Measurements from ENCODE around the gene GABRG3. TPM values are rescaled to one million over a fixed set of nuclear protein-coding genes. Genes with fewer than 3 reads are reported as not detected.

The GABRG3 gene
- total and polyA plus RNA-seq, 2 of the 4 experiments (the other 2 are of a cell fraction), result not detected

DNA sequence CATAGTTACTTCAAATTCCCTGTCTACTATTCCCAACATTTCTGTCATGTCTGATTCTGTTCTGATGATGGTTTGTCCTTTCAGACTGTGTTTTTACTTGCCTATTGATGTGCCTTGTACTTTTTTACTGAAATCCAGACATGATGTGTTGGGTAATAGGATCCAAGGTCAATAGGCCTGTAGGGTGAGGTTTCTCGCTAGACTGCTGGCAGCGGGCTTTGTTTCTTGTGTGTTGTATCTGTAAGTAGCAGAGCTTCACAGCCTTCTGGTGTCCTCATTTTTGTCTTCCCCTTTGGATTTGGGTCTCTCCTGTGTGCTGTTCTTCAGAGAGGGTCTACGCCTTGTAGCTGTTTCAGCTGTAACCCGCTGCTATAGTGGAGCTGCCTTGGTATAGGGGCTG is 140.3 kb downstream of the GABRG3 start:
- Histone ChIP-seq H2BK15ac (ENCODE audit: low read depth, low read length) (no peak overlapping the region), H3K14ac (replicated peaks; ENCODE audit: low read depth, low read length) (no peak overlapping the region), H3K4ac (ENCODE audit: low read depth, low read length) (no peak overlapping the region), H2AK9ac (replicated peaks; ENCODE audit: low read depth, low read length, poor library complexity) (no peak overlapping the region), H3K18ac (ENCODE audit: low read depth, low read length) (no peak overlapping the region), H3K79me1 (ENCODE audit: low read depth in 1 of 2, low read length in 2 of 2) (no peaks in the 10 kb centered on the region), H4K5ac (ENCODE audit: low read depth, low read length) (no peak overlapping the region), H3K9me3 (ENCODE audit: control insufficient read depth, insufficient read depth, low read length) (peaks cover 13% of the 10 kb centered on the region), H2AK5ac (ENCODE audit: low read depth, low read length) (no peak overlapping the region), H4K8ac (ENCODE audit: low read depth in 2 of 2, low read length in 2 of 2) (no peak overlapping the region), H2BK20ac (ENCODE audit: low read depth, low read length) (no peak overlapping the region), H3K56ac (ENCODE audit: extremely low read depth, insufficient read depth, low read length) (no peak overlapping the region), H3K27ac (ENCODE audit: insufficient read depth, low read length) (no peak overlapping the region), H3K27me3 (ENCODE audit: control insufficient read depth, insufficient read depth, low read length) (no peaks in the 10 kb centered on the region), H3K23ac (ENCODE audit: low read depth, low read length) (no peak overlapping the region), H4K91ac (ENCODE audit: insufficient read depth, low read depth, low read length) (no peak overlapping the region), H3K36me3 (ENCODE audit: control insufficient read depth, insufficient read depth, low read length) (no peaks in the 10 kb centered on the region), H3K4me3 (ENCODE audit: insufficient read depth, low read depth, low read length) (no peak overlapping the region), H3K9me1 (ENCODE audit: insufficient read depth, low read length) (no peaks in the 10 kb centered on the region), H2AFZ (replicated peaks; ENCODE audit: low read length, poor library complexity) (no peak overlapping the region), H3K4me2 (ENCODE audit: low read depth, low read length) (no peak overlapping the region), H2BK120ac (ENCODE audit: low read depth, low read length) (no peak overlapping the region), H2BK5ac (ENCODE audit: low read depth, low read length, poor library complexity, severe bottlenecking) (no peak overlapping the region), H3K9ac (ENCODE audit: low read depth, low read length) (no peak overlapping the region), H4K20me1 (ENCODE audit: insufficient read depth, low read length) (no peaks in the 10 kb centered on the region), H3K4me1 (ENCODE audit: control insufficient read depth, insufficient read depth, low read length) (no peaks in the 10 kb centered on the region)
- BruUV-seq (replicated peaks), result no TSS peak
- ATAC-seq (ENCODE audit: low read depth), result no peak
- WGBS, 2 experiments (ENCODE audit: extremely low coverage in 2 of 2, insufficient read length in 1 of 2), result no CpG with 5 or more reads among the region's 4 CpGs
- TF ChIP-seq POLR2A (IDR thresholded peaks at IDR 0.05; ENCODE audit: low read depth, low read length) (no peak), NFE2L2 (IDR thresholded peaks at IDR 0.05; ENCODE audit: low read depth, low read length) (no peak), RCOR1 (IDR thresholded peaks at IDR 0.05; ENCODE audit: insufficient replicate concordance, low read length) (no peak), RAD21 (IDR thresholded peaks at IDR 0.05; ENCODE audit: low read length) (no peak), FOS (IDR thresholded peaks at IDR 0.05; ENCODE audit: low read depth, low read length) (no peak), CHD1 (IDR thresholded peaks at IDR 0.05; ENCODE audit: low read depth, low read length) (no peak), SMC3 (IDR thresholded peaks at IDR 0.05; ENCODE audit: low read depth, low read length) (no peak), BHLHE40 (IDR thresholded peaks at IDR 0.05; ENCODE audit: low read depth, low read length) (no peak), MXI1 (IDR thresholded peaks at IDR 0.05; ENCODE audit: borderline replicate concordance, low read depth, low read length) (no peak), MAFK (IDR thresholded peaks at IDR 0.05; ENCODE audit: low read depth, low read length) (no peak), RFX5 (IDR thresholded peaks at IDR 0.05; ENCODE audit: low read depth, low read length) (no peak)
- TF ChIP-seq, protein P1, sequence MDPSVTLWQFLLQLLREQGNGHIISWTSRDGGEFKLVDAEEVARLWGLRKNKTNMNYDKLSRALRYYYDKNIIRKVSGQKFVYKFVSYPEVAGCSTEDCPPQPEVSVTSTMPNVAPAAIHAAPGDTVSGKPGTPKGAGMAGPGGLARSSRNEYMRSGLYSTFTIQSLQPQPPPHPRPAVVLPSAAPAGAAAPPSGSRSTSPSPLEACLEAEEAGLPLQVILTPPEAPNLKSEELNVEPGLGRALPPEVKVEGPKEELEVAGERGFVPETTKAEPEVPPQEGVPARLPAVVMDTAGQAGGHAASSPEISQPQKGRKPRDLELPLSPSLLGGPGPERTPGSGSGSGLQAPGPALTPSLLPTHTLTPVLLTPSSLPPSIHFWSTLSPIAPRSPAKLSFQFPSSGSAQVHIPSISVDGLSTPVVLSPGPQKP (IDR thresholded peaks at IDR 0.05; ENCODE audit: borderline replicate concordance, low read depth, low read length), result no peak
- TF ChIP-seq, protein P2, sequence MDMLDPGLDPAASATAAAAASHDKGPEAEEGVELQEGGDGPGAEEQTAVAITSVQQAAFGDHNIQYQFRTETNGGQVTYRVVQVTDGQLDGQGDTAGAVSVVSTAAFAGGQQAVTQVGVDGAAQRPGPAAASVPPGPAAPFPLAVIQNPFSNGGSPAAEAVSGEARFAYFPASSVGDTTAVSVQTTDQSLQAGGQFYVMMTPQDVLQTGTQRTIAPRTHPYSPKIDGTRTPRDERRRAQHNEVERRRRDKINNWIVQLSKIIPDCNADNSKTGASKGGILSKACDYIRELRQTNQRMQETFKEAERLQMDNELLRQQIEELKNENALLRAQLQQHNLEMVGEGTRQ (IDR thresholded peaks at IDR 0.05; ENCODE audit: low read depth, low read length), result no peak
- TF ChIP-seq, protein P3, sequence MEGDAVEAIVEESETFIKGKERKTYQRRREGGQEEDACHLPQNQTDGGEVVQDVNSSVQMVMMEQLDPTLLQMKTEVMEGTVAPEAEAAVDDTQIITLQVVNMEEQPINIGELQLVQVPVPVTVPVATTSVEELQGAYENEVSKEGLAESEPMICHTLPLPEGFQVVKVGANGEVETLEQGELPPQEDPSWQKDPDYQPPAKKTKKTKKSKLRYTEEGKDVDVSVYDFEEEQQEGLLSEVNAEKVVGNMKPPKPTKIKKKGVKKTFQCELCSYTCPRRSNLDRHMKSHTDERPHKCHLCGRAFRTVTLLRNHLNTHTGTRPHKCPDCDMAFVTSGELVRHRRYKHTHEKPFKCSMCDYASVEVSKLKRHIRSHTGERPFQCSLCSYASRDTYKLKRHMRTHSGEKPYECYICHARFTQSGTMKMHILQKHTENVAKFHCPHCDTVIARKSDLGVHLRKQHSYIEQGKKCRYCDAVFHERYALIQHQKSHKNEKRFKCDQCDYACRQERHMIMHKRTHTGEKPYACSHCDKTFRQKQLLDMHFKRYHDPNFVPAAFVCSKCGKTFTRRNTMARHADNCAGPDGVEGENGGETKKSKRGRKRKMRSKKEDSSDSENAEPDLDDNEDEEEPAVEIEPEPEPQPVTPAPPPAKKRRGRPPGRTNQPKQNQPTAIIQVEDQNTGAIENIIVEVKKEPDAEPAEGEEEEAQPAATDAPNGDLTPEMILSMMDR (conservative IDR thresholded peaks at IDR 0.05; ENCODE audit: low read depth, low read length), result no peak
- POLR2A ChIA-PET (ENCODE audit: unreplicated experiment), result no interaction called here
- intact Hi-C loops (cut with micrococcal nuclease), result no loop called here
- dilution Hi-C loops (cut with HindIII; ENCODE audit: low sequenced_read_pairs, unreplicated experiment), result no loop called here
- CTCF ChIA-PET, result no interaction called here
- in situ Hi-C loops (cut with MboI; ENCODE audit: low sequenced_read_pairs), result no loop called here
- no peak for DNase-seq

Data from IMR-90 (cell line).